ENCODE data around the gene TOP3A. TPM values are rescaled to one million over a fixed set of nuclear protein-coding genes. Genes with fewer than 3 reads are reported as not detected.

The TOP3A gene
- total RNA-seq, 1 experiment from 2014 or later = 48.8 TPM

DNA sequence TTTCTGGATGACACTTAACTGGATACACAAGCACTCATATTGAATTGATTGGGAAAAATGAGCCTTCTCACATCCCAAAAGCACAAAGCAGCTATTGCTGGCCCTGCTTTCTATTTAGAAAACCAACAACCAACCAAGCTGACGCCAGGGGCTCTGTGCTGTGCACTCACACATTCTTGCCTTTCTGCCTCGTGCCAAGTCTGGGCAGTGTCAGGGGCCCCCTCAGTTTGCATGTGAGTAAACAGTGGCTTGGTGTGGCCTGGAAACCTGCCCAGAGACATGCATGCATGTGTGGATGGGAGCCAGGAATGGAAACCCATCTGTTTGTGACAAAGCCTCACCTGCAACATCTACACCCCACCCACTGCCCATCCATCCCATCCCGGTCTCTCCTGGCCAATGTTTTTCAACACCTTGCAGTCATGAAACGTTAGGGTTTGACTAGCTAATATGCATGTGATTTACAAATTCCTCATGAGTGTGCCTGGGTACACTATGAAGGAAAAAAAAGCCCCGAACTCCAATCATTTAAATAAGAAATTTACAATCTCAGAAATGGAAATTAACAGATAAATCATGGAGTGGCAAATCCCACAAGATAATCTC is 33.9 kb downstream of the TOP3A start:
- peaks cover 59 to 69% of the 10 kb centered on the region in 2 experiments for H3K36me3 ChIP-seq (ENCODE audit: control insufficient read depth in 1 of 2, insufficient read depth in 2 of 2, low read length in 2 of 2)
- no TSS peak for BruUV-seq (replicated peaks)
- POLR2A ChIA-PET = no interaction called here

More for the DNA sequence above, 33.9 kb downstream of the TOP3A start:
- no peaks in the 10 kb centered on the region for H3K27me3 ChIP-seq (ENCODE audit: insufficient read depth, low read length)
- ChIA-PET RAD21 (ENCODE audit: low non-redundant PET in 1 of 2, low total read pairs in 2 of 2, uncharacterized antibody in 2 of 2, unreplicated experiment in 2 of 2) (no interaction called here), CTCF (no interaction called here)
- no peak for DNase-seq (ENCODE audit: low read depth, low spot score)
- intact Hi-C loops (cut with micrococcal nuclease) = no loop called here
- peaks cover 3% of the 10 kb centered on the region; the same call in 1 of the 2 replicates for H4K20me1 ChIP-seq (ENCODE audit: insufficient read depth)
- ATAC-seq = no peak
- H3K9ac ChIP-seq (ENCODE audit: low read length) = no peak overlapping the region
- H3K9me3 ChIP-seq (ENCODE audit: control insufficient read depth in 1 of 2, insufficient read depth in 1 of 2, low read depth in 1 of 2, low read length in 2 of 2) = no peaks in the 10 kb centered on the region
- no peak overlapping the region for H3K27ac ChIP-seq (ENCODE audit: low read depth, low read length)
- no peak overlapping the region for H2AFZ ChIP-seq (ENCODE audit: low read depth, low read length, poor library complexity, severe bottlenecking)
- H3K79me2 ChIP-seq (ENCODE audit: insufficient read depth, low read length) = no peaks in the 10 kb centered on the region; the same call in 1 of the 2 replicates
- TF ChIP-seq SIN3A (IDR thresholded peaks at IDR 0.05; ENCODE audit: low read depth) (no peak), ZNF274 (IDR thresholded peaks at IDR 0.05; ENCODE audit: low read depth, low read length) (no peak), ELF1 (IDR thresholded peaks at IDR 0.05; ENCODE audit: borderline replicate concordance, low read depth) (no peak), ZFX (IDR thresholded peaks at IDR 0.05) (no peak), TCF7L2 (IDR thresholded peaks at IDR 0.05; ENCODE audit: borderline replicate concordance, extremely low read depth, insufficient read depth, insufficient read length) (no peak), CTCF (IDR thresholded peaks at IDR 0.05 in 2 of 3, conservative IDR thresholded peaks at IDR 0.05 in 1 of 3; ENCODE audit: borderline replicate concordance in 1 of 3, insufficient read depth in 1 of 3, low read depth in 2 of 3, low read length in 2 of 3) (no peak), CBX3 (IDR thresholded peaks at IDR 0.05; ENCODE audit: low read depth) (no peak), EZH2phosphoT487 (IDR thresholded peaks at IDR 0.05; ENCODE audit: borderline replicate concordance) (no peak), EZH2 (IDR thresholded peaks at IDR 0.05) (no peak), POLR2A (IDR thresholded peaks at IDR 0.05; ENCODE audit: borderline replicate concordance, extremely low read depth, insufficient read depth, insufficient read length) (no peak), SP1 (IDR thresholded peaks at IDR 0.05; ENCODE audit: low read depth) (no peak)
- TF ChIP-seq, protein P1, sequence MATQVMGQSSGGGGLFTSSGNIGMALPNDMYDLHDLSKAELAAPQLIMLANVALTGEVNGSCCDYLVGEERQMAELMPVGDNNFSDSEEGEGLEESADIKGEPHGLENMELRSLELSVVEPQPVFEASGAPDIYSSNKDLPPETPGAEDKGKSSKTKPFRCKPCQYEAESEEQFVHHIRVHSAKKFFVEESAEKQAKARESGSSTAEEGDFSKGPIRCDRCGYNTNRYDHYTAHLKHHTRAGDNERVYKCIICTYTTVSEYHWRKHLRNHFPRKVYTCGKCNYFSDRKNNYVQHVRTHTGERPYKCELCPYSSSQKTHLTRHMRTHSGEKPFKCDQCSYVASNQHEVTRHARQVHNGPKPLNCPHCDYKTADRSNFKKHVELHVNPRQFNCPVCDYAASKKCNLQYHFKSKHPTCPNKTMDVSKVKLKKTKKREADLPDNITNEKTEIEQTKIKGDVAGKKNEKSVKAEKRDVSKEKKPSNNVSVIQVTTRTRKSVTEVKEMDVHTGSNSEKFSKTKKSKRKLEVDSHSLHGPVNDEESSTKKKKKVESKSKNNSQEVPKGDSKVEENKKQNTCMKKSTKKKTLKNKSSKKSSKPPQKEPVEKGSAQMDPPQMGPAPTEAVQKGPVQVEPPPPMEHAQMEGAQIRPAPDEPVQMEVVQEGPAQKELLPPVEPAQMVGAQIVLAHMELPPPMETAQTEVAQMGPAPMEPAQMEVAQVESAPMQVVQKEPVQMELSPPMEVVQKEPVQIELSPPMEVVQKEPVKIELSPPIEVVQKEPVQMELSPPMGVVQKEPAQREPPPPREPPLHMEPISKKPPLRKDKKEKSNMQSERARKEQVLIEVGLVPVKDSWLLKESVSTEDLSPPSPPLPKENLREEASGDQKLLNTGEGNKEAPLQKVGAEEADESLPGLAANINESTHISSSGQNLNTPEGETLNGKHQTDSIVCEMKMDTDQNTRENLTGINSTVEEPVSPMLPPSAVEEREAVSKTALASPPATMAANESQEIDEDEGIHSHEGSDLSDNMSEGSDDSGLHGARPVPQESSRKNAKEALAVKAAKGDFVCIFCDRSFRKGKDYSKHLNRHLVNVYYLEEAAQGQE (IDR thresholded peaks at IDR 0.05; ENCODE audit: low read depth) = no peak
- TF ChIP-seq, protein P2, sequence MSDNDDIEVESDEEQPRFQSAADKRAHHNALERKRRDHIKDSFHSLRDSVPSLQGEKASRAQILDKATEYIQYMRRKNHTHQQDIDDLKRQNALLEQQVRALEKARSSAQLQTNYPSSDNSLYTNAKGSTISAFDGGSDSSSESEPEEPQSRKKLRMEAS (IDR thresholded peaks at IDR 0.05) = no peak
- TF ChIP-seq, protein P3, sequence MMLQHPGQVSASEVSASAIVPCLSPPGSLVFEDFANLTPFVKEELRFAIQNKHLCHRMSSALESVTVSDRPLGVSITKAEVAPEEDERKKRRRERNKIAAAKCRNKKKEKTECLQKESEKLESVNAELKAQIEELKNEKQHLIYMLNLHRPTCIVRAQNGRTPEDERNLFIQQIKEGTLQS (IDR thresholded peaks at IDR 0.05) = no peak
- no peak overlapping the region for H3K4me2 ChIP-seq (ENCODE audit: low read length)
- H3K4me3 ChIP-seq (replicated peaks in 1 of 2; ENCODE audit: low read depth in 1 of 2, low read length in 2 of 2) = no peak overlapping the region
- H3K4me1 ChIP-seq (ENCODE audit: control insufficient read depth in 1 of 2, insufficient read depth in 2 of 2, low read length in 2 of 2) = no peaks in the 10 kb centered on the region
- H3K9me2 ChIP-seq (ENCODE audit: insufficient read depth) = no peaks in the 10 kb centered on the region
